B cell (primary cell): Measurements from ENCODE around the gene HPS3. TPM values are rescaled to one million over a fixed set of nuclear protein-coding genes. Genes with fewer than 3 reads are reported as not detected.

ENCODE experiments used
- ATAC-seq: fragments of 200-7000 bp; cut with Tn5 transposase; one replicate; pipeline ENCODE4 v1.10.0; 2021; ENCODE audit warnings: low read depth, mild to moderate bottlenecking, moderate number of reproducible peaks, moderate library complexity
- CTCF ChIA-PET: fragments of 350-600 bp; sonication (Branson Sonifier 250); formaldehyde crosslinking; loops from one replicate; lab custom pipeline; 2021; ENCODE audit warnings: antibody characterized with exemption, inconsistent platforms; lab: Charles Lee
- POLR2A ChIA-PET: fragments of 350-600 bp; sonication (Branson Sonifier 250); formaldehyde crosslinking; loops from one replicate; lab custom pipeline; 2021; ENCODE audit warnings: antibody characterized with exemption; lab: Charles Lee
- DNase-seq: peaks from one replicate; pipeline ENCODE4 v3.0.0; 2013
- H2AFZ ChIP-seq: 2 replicates; pipeline ENCODE4 v1.6.1; 2012; ENCODE audit warnings: mild to moderate bottlenecking, low read depth, low read length; ENCODE audit not compliant: insufficient read depth, poor library complexity, severe bottlenecking
- H3K27ac ChIP-seq, 2 donors: 1 replicate in 1 of 2; 2 replicates in 1 of 2; pipeline ENCODE4 v1.5.1; 2012 to 2013; ENCODE audit warnings: low read length in 2 of 2, mild to moderate bottlenecking in 2 of 2, moderate library complexity in 1 of 2
- H3K27me3 ChIP-seq, 4 experiments: fragments of 200-600 bp in 1 of 4; sonication (generic) in 1 of 4; replicated peaks in 1 of 4; 1 replicate in 2 of 4; 2 replicates in 2 of 4; pipeline versions ENCODE4 v1.6.1 to v1.7.0; 2013 to 2016; ENCODE audit warnings: low read length in 3 of 4, mild to moderate bottlenecking in 2 of 4, mixed read lengths in 1 of 4, moderate library complexity in 1 of 4; ENCODE audit not compliant: insufficient read depth in 4 of 4, control insufficient read depth in 3 of 4; ENCODE audit errors: control extremely low read depth in 1 of 4
- H3K36me3 ChIP-seq, 2 experiments: replicated peaks in 1 of 2; 1 replicate in 1 of 2; 2 replicates in 1 of 2; pipeline versions ENCODE4 v1.6.1 to v1.7.1; 2013; ENCODE audit warnings: low read length in 1 of 2; ENCODE audit not compliant: insufficient read depth in 2 of 2, control insufficient read depth in 1 of 2; ENCODE audit errors: control extremely low read depth in 1 of 2, extremely low read depth in 1 of 2
- H3K4me1 ChIP-seq, 2 donors: fragments of 200-600 bp in 1 of 2; sonication (generic) in 1 of 2; 1 replicate in 1 of 2; 2 replicates in 1 of 2; pipeline versions ENCODE4 v1.5.1 to v1.6.1; 2013 to 2017; ENCODE audit warnings: low read length in 2 of 2; ENCODE audit not compliant: control insufficient read depth in 2 of 2, insufficient read depth in 2 of 2
- H3K4me2 ChIP-seq: replicated peaks from 2 replicates; pipeline ENCODE3; 2012; ENCODE audit warnings: mild to moderate bottlenecking, low read depth, low read length; ENCODE audit not compliant: poor library complexity, severe bottlenecking
- H3K4me3 ChIP-seq, 5 experiments: fragments of 200-600 bp in 1 of 5; sonication (generic) in 1 of 5; 1 replicate in 3 of 5; 2 replicates in 2 of 5; pipeline versions ENCODE4 v1.5.1 to v1.7.0; 2011 to 2016; ENCODE audit warnings: low read length in 4 of 5, mild to moderate bottlenecking in 4 of 5, low read depth in 2 of 5, control low read depth in 1 of 5, moderate library complexity in 1 of 5; ENCODE audit not compliant: insufficient read depth in 1 of 5; ENCODE audit errors: control extremely low read depth in 1 of 5, extremely low read depth in 1 of 5
- H3K79me2 ChIP-seq: fragments of 200-600 bp; sonication (generic); one replicate; pipeline ENCODE4 v1.6.0; 2016; ENCODE audit warnings: low read length; ENCODE audit not compliant: control insufficient read depth, insufficient read depth
- H3K9ac ChIP-seq: fragments of 200-600 bp; sonication (generic); 2 replicates; pipeline ENCODE4 v1.6.1; 2017; ENCODE audit warnings: mild to moderate bottlenecking, low read length, moderate library complexity
- H3K9me3 ChIP-seq, 3 donors: one replicate each; pipeline versions ENCODE4 v1.6.1 to v1.7.1; 2013; ENCODE audit warnings: low read length in 2 of 3; ENCODE audit not compliant: control insufficient read depth in 2 of 3, insufficient read depth in 1 of 3; ENCODE audit errors: control extremely low read depth in 1 of 3
- H4K20me1 ChIP-seq: 2 replicates; pipeline ENCODE4 v1.6.0; 2012; ENCODE audit warnings: mild to moderate bottlenecking, low read length; ENCODE audit not compliant: insufficient read depth, control insufficient read depth, poor library complexity, severe bottlenecking
- H3K27ac Mint-ChIP-seq: one replicate; pipeline ENCODE4 v1.8.0; 2021; ENCODE audit warnings: mixed read lengths
- H3K27me3 Mint-ChIP-seq: one replicate; pipeline ENCODE4 v1.8.0; 2021; ENCODE audit warnings: mixed read lengths
- H3K4me1 Mint-ChIP-seq: one replicate; pipeline ENCODE4 v1.8.0; 2021; ENCODE audit warnings: mixed read lengths
- H3K4me3 Mint-ChIP-seq: one replicate; pipeline ENCODE4 v1.8.0; 2021; ENCODE audit warnings: mixed read lengths
- H3K9me3 Mint-ChIP-seq: one replicate; pipeline ENCODE4 v1.8.0; 2022; ENCODE audit warnings: mixed read lengths; ENCODE audit not compliant: insufficient read depth
- EZH2 ChIP-seq: IDR thresholded peaks from 2 replicates; pipeline ENCODE4 v1.6.1; 2012; ENCODE audit warnings: borderline replicate concordance, low read depth, mild to moderate bottlenecking, moderate library complexity, low read length; ENCODE audit not compliant: insufficient read depth, poor library complexity, severe bottlenecking
- WGBS: methylation state at CpG from one replicate; pipeline ENCODE4 v1.1.5; 2013; ENCODE audit warnings: missing lambda C conversion rate; ENCODE audit not compliant: insufficient coverage; 5-methylcytosine and 5-hydroxymethylcytosine counted together
- intact Hi-C: fragments of 100-400 bp; cut with micrococcal nuclease; formaldehyde crosslinking; loops from one replicate; pipeline ENCODE4 v1.10.0; 2022
- polyA plus RNA-seq: library from polyadenylated mRNA; depleted of rRNA; stranded (reverse); fragments of >200 nt; gene quantifications from 2 replicates; pipeline ENCODE4 v1.2.3, GENCODE V29; 2012
- total RNA-seq, 2 donors: library from RNA; stranded (reverse); fragments of 120-200 nt in 1 of 2; gene quantifications; 1 replicate in 1 of 2; 2 replicates in 1 of 2; pipeline versions ENCODE4 v1.2.3 to v1.2.4, GENCODE V29; 2013 to 2022
- TF ChIP-seq, protein P1 (sequence below): fragments of 200-600 bp; IDR thresholded peaks from one replicate; pipeline ENCODE4 v1.8.0; 2022; ENCODE audit warnings: antibody characterized with exemption, mild to moderate bottlenecking

The HPS3 gene
- total and polyA plus RNA-seq, 2 donors (not counting 1 experiment from before 2014, with no cell fraction given), result 28.9 to 48.1 TPM

GRCh38 chr3:149101154-149101553 lies 28.3 kb upstream of the HPS3 start:
- Mint-ChIP-seq H3K4me1 (peaks cover 5% of the 10 kb centered on the region), H3K4me3 (no peak overlapping the region), H3K27me3 (peaks cover 6% of the 10 kb centered on the region), H3K27ac (no peak overlapping the region), H3K9me3 (peaks cover 3% of the 10 kb centered on the region)
- Histone ChIP-seq H3K79me2 (no peaks in the 10 kb centered on the region), H3K4me3 (no peak overlapping the region), H3K4me1 (no peaks in the 10 kb centered on the region), H2AFZ (no peak overlapping the region), H3K27ac (no peak overlapping the region), H3K9ac (no peak overlapping the region), H3K9me3 (peaks cover 0 to 3% (median 0%) of the 10 kb centered on the region in 3 donors), H4K20me1 (no peaks in the 10 kb centered on the region), H3K4me2 (no peak overlapping the region), H3K27me3 (no peaks in the 10 kb centered on the region), H3K36me3 (no peaks in the 10 kb centered on the region)
- DNase-seq (no peak), ATAC-seq (no peak)
- no CpG with 5 or more reads among the region's 4 CpGs for WGBS
- ChIA-PET POLR2A (no interaction called here), CTCF (no interaction called here)
- TF ChIP-seq, protein P1, sequence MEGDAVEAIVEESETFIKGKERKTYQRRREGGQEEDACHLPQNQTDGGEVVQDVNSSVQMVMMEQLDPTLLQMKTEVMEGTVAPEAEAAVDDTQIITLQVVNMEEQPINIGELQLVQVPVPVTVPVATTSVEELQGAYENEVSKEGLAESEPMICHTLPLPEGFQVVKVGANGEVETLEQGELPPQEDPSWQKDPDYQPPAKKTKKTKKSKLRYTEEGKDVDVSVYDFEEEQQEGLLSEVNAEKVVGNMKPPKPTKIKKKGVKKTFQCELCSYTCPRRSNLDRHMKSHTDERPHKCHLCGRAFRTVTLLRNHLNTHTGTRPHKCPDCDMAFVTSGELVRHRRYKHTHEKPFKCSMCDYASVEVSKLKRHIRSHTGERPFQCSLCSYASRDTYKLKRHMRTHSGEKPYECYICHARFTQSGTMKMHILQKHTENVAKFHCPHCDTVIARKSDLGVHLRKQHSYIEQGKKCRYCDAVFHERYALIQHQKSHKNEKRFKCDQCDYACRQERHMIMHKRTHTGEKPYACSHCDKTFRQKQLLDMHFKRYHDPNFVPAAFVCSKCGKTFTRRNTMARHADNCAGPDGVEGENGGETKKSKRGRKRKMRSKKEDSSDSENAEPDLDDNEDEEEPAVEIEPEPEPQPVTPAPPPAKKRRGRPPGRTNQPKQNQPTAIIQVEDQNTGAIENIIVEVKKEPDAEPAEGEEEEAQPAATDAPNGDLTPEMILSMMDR, result no peak
- no peak for TF ChIP-seq EZH2
- intact Hi-C loops, result loop anchor here (2.0 kb wide), 1 partner anchor 14 kb away; the partner anchor contains the start of gene HLTF

DNA sequence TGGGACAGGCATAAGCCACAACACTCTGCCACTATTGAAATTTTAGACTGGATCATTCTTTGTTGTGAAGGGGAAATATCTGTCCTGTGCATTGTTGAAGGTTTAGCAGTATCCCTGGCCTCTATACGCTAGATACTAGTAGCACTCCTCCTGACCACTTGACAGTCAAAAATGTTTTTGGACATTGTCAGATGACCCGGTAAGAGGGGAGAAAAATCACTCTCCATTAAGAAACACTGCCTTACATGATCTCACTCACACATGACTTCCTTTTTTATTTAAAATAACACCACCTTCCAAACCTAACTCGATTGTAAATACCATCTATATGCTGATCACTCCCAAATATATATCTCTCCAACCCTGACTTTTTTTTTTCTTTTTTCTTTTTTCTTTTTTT lies 27.8 kb upstream of the HPS3 start:
- Mint-ChIP-seq H3K27ac (no peak overlapping the region), H3K27me3 (peaks cover 6% of the 10 kb centered on the region), H3K4me1 (peaks cover 2% of the 10 kb centered on the region), H3K4me3 (no peak overlapping the region), H3K9me3 (peaks cover 5% of the 10 kb centered on the region)
- ChIA-PET CTCF (no interaction called here), POLR2A (no interaction called here)
- intact Hi-C loops, result loop anchor here (2.0 kb wide), 1 partner anchor 15 kb away; the partner anchor contains the start of gene HLTF
- ATAC-seq (no peak), DNase-seq (no peak)
- no peaks in the 10 kb centered on the region for H3K27me3 ChIP-seq
- H3K4me3 ChIP-seq, result no peak overlapping the region
- H3K4me2 ChIP-seq, result no peak overlapping the region
- H2AFZ ChIP-seq, result no peak overlapping the region
- WGBS, result 100% methylated on average over 3 of the region's 3 CpGs
- TF ChIP-seq EZH2, result no peak
- TF ChIP-seq, protein P1, result no peak
- H4K20me1 ChIP-seq, result no peaks in the 10 kb centered on the region
- no peaks in the 10 kb centered on the region for H3K36me3 ChIP-seq
- no peak overlapping the region for H3K27ac ChIP-seq
- peaks cover 0 to 3% (median 0%) of the 10 kb centered on the region in 3 donors for H3K9me3 ChIP-seq
- H3K4me1 ChIP-seq, result no peaks in the 10 kb centered on the region
- H3K9ac ChIP-seq, result no peak overlapping the region
- no peaks in the 10 kb centered on the region for H3K79me2 ChIP-seq
